GM18498 (cell line): ENCODE results near the gene MYO10.
"Not testable (repeated sequence)": the region's sequence is repeated elsewhere in the genome, so short reads cannot be mapped to it uniquely, and the experiment has no call there.

Experiments used
- ATAC-seq: cut with Tn5 transposase; IDR thresholded peaks from one replicate; pipeline ENCODE4 v1.9.1; 2021; ENCODE audit warnings: mild to moderate bottlenecking, moderate library complexity; ENCODE audit not compliant: unreplicated experiment

Gene MYO10

GRCh38 chr5:16722097-16722495 is 214.0 kb downstream of the MYO10 start:
- ATAC-seq: no peak

- ATAC-seq: no peak
These were observed 214.7 kb downstream of the MYO10 start for GRCh38 chr5:16721151-16722096.

DNA sequence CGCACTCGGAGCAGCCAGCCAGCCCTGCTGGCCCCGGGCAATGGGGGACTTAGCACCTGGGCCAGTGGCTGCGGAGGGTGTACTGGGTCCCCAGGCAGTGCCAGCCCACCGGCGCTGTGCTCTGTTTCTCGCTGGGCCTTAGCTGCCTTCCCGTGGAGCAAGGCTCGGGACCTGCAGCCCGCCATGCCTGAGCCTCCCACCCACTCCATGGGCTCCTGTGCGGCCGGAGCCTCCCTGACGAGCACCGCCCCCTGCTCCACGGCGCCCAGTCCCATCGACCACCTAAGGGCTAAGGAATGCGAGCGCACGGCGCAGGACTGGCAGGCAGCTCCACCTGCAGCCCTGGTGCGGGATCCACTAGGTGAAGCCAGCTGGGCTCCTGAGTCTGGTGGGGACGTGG is 218.1 kb downstream of the MYO10 start:
- ATAC-seq: not testable (repeated sequence)

- ATAC-seq: no peak
These were observed 222.6 kb downstream of the MYO10 start for GRCh38 chr5:16713386-16713928.

GRCh38 chr5:16712620-16713019 is 223.5 kb downstream of the MYO10 start:
- no peak for ATAC-seq

DNA sequence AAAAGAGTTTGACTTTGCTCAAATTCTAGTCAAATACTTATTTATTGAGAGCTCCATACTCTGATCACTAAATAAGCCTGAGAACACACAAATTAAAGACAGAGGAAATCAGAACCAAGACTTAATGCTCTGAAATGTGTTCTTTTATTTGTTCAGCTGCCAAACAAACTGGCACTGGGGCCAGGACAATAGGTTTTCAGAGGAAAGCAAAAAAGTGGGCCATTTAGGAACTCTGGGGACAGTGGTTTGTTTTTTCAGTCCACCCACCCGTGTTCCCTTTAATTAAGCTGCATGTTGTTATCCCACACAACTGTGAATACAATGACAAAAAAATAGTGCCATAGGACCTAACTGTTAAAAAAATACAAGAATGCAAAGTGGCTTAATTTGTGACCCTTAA is 223.9 kb downstream of the MYO10 start:
- no peak for ATAC-seq

DNA sequence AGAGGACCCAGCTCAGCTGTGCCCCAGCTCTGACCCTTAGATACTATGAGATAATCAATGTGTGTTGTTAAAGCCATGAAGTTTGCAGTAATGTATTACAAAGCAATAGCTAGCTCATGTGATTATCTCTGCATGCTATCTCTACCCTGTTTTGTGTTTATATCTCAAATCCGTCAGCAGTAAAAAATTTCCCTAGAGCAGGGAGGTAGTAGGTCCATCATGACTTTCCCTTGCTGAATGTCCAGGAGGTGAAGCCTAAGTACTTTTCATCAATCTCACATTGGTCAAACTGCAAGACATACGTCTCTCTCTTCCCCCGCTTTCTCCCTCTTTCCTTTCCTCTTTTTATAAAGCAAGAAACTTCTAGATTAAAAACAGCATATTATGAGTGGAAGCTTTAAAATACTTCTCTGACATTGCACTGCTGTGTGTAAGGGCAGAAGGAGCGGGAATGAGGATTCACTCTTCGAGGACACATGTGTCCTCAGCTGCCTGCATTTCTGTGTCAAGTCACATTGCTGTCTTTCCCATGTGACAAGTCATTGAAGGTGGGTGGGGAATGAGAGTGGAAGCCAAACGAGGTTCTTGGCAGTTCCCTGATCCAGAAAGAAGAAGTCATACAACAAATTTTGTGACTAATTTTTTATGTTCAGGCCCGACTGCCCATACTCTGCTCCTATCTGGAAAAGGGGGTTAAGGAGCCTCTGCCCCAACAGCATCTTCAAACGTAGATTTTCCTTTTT is 226.2 kb downstream of the MYO10 start:
- ATAC-seq: no peak

DNA sequence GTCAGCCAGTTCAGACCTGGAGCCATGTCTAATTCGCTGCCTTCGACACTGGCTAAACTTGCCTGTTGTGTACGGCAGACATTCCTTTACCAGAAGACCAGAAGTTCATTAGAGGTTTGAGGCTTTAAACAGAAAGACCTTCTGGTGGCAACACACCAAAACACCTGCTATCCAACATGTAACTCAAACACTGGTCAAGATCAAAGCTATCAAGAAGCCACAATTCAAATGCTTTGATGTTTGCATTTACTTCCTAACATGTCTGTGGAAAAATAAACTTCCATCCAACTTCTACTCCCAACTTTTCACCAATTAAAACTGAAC is 228.3 kb downstream of the MYO10 start:
- no peak for ATAC-seq

GRCh38 chr5:16707168-16707868 is 228.8 kb downstream of the MYO10 start:
- no peak for ATAC-seq

- no peak for ATAC-seq
These were observed 231.1 kb downstream of the MYO10 start for GRCh38 chr5:16704945-16705344.

- ATAC-seq: no peak
These were observed 233.1 kb downstream of the MYO10 start for GRCh38 chr5:16702964-16703363.

- no peak for ATAC-seq
These were observed 234.7 kb downstream of the MYO10 start for GRCh38 chr5:16701134-16702099.

GRCh38 chr5:16700081-16700480 is 236.0 kb downstream of the MYO10 start:
- no peak for ATAC-seq

GRCh38 chr5:16695779-16696178 is 240.3 kb downstream of the MYO10 start:
- no peak for ATAC-seq

DNA sequence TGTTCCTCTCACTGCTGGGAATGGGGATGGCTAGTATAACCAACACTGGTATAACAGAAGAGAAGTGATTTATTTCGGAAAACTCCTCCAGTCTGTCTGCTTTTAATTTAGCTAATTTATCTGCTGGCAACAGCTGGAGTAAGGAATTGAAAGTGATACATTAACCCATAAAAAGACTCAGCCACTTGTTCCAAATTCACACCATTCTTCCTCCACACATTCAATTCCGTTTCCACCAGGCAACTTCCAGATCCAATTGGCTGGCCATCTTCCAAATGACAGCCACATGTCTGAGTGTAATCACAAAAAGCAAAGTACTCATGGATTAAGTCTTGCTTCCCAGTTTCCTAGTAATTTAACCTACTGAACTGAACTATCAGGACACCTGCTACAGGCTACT is 242.2 kb downstream of the MYO10 start:
- ATAC-seq: no peak

DNA sequence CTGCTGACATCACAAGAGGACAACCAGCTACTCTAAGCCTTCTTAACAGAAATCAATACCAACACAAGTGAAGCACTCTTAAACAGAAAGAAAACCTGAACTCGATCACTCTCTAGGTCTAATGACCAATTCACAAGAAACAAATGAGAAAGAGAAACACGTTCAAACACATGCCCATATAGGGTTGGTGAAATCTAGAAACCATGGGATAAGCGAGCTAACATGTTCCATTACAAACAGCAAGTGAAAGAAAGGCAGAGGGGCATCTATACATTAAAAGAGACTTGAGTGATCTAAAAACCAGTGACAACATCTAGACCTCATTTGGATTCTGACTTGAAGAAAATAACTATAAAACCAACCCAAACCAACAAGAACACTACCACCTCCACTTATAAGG is 244.4 kb downstream of the MYO10 start:
- ATAC-seq: no peak

- ATAC-seq: peak; percentile 78
These were observed 245.7 kb downstream of the MYO10 start for GRCh38 chr5:16690243-16690852.

GRCh38 chr5:16687898-16688297 is 248.2 kb downstream of the MYO10 start:
- no peak for ATAC-seq

- ATAC-seq: no peak
These were observed 251.0 kb downstream of the MYO10 start for GRCh38 chr5:16685069-16685468.

- ATAC-seq: no peak
These were observed 254.2 kb downstream of the MYO10 start for GRCh38 chr5:16681876-16682275.
